Colon (tissue), 2 donors: Measurements from ENCODE around the gene COPE.
"Not testable (repeated sequence)": the region's sequence is repeated elsewhere in the genome, so short reads cannot be mapped to it uniquely, and the experiment has no call there.

Experiments used
- FAIRE-seq: peaks from 2 replicates; lab custom pipeline; 2012; peaks lifted over from hg19 to GRCh38; lab: Jason Lieb, UNC
- donor health status: control.
- donor health status: control.

The COPE gene

GRCh38 chr19:18908917-18909619, 10.1 kb downstream of the COPE start:
- no peak for FAIRE-seq

- FAIRE-seq: no peak
Observed at GRCh38 chr19:18906605-18907519, 12.3 kb downstream of the COPE start.

- no peak for FAIRE-seq
Observed at GRCh38 chr19:18905513-18906236, 13.5 kb downstream of the COPE start.

GRCh38 chr19:18905058-18905456, 14.1 kb downstream of the COPE start:
- FAIRE-seq: no peak

- no peak for FAIRE-seq
Observed at GRCh38 chr19:18904334-18905057, 14.7 kb downstream of the COPE start.

GRCh38 chr19:18903156-18904037, 15.8 kb downstream of the COPE start:
- FAIRE-seq: no peak

- FAIRE-seq: not testable (repeated sequence)
Observed at GRCh38 chr19:18902519-18902918, 16.7 kb downstream of the COPE start.

GRCh38 chr19:18901491-18901890, 17.7 kb downstream of the COPE start:
- no peak for FAIRE-seq

- FAIRE-seq: no peak
Observed at GRCh38 chr19:18900700-18901481, 18.3 kb downstream of the COPE start.

- no peak for FAIRE-seq
Observed at GRCh38 chr19:18899624-18900560, 19.3 kb downstream of the COPE start.

- no peak for FAIRE-seq
Observed at GRCh38 chr19:18898607-18899408, 20.4 kb downstream of the COPE start.

GRCh38 chr19:18898081-18898606, 21.0 kb downstream of the COPE start:
- FAIRE-seq: no peak

- FAIRE-seq: no peak
Observed at GRCh38 chr19:18897094-18898029, 21.8 kb downstream of the COPE start.

- no peak for FAIRE-seq
Observed at GRCh38 chr19:18896421-18896841, 22.8 kb downstream of the COPE start.

GRCh38 chr19:18895824-18896341, 23.3 kb downstream of the COPE start, which contains the start of gene CERS1:
Gene CERS1 (minus strand): TSS chr19:18896158. CDS start chr19:18896072, 86 bp downstream.
- no peak for FAIRE-seq
